HG03439 (cell line): ENCODE measurements around the gene RPF1.
"Not testable (repeated sequence)": the region's sequence is repeated elsewhere in the genome, so short reads cannot be mapped to it uniquely, and the experiment has no call there.

Source experiments
- ATAC-seq: cut with Tn5 transposase; IDR thresholded peaks from one replicate; pipeline ENCODE4 v1.9.1; 2021; ENCODE audit warnings: mild to moderate bottlenecking, moderate library complexity; ENCODE audit not compliant: unreplicated experiment

The RPF1 gene

GRCh38 chr1:84489766-84490165, 10.7 kb downstream of the RPF1 start:
- no peak for ATAC-seq

- no peak for ATAC-seq
Observed at GRCh38 chr1:84492726-84493125, 13.7 kb downstream of the RPF1 start.

GRCh38 chr1:84493747-84494146, 14.7 kb downstream of the RPF1 start:
- ATAC-seq: no peak

- ATAC-seq: no peak
Observed at GRCh38 chr1:84496498-84496897, 17.4 kb downstream of the RPF1 start.

- ATAC-seq: no peak
Observed at GRCh38 chr1:84497631-84498275, 18.7 kb downstream of the RPF1 start.

- ATAC-seq: no peak
Observed at GRCh38 chr1:84502927-84503326, 23.9 kb downstream of the RPF1 start.

GRCh38 chr1:84504580-84505492, 25.8 kb downstream of the RPF1 start:
- no peak for ATAC-seq

GRCh38 chr1:84505493-84506001, 26.5 kb downstream of the RPF1 start:
- ATAC-seq: peak; percentile 40

GRCh38 chr1:84506002-84506728, 27.1 kb downstream of the RPF1 start, which contains the start of the genes GNG5 and SPATA1:
Gene GNG5 (minus strand): TSS chr1:84506581. CDS start chr1:84506091, 490 bp downstream.
Gene SPATA1 (plus strand): TSS chr1:84506386. CDS start chr1:84516360, 9,974 bp downstream.
- ATAC-seq: peak; percentile 84

GRCh38 chr1:84506729-84507453, 27.8 kb downstream of the RPF1 start:
- ATAC-seq: no peak

- not testable (repeated sequence) for ATAC-seq
Observed at GRCh38 chr1:84507887-84508286, 28.8 kb downstream of the RPF1 start.

GRCh38 chr1:84508510-84508909, 29.4 kb downstream of the RPF1 start:
- no peak for ATAC-seq

- no peak for ATAC-seq
Observed at GRCh38 chr1:84509029-84509428, 30.0 kb downstream of the RPF1 start.

GRCh38 chr1:84510165-84510564, 31.1 kb downstream of the RPF1 start:
- ATAC-seq: no peak

GRCh38 chr1:84510668-84511067, 31.6 kb downstream of the RPF1 start:
- no peak for ATAC-seq

- no peak for ATAC-seq
Observed at GRCh38 chr1:84524590-84524989, 45.5 kb downstream of the RPF1 start.

GRCh38 chr1:84525779-84526178, 46.7 kb downstream of the RPF1 start:
- ATAC-seq: no peak

- ATAC-seq: no peak
Observed at GRCh38 chr1:84538599-84538998, 59.5 kb downstream of the RPF1 start.

GRCh38 chr1:84539972-84540371, 60.9 kb downstream of the RPF1 start:
- ATAC-seq: no peak

- no peak for ATAC-seq
Observed at GRCh38 chr1:84540759-84541158, 61.7 kb downstream of the RPF1 start.
